GM12873 (cell line): ENCODE data around the gene HS3ST6.

ENCODE experiments used
- CTCF ChIP-seq: IDR thresholded peaks from 2 replicates; pipeline ENCODE4 v1.5.1; 2012; ENCODE audit warnings: low read depth, mild to moderate bottlenecking, moderate library complexity, low read length, control low read depth; ENCODE audit not compliant: insufficient read depth; ENCODE audit errors: missing control alignments

Gene HS3ST6

GRCh38 chr16:1923299-1924034 lies 5.3 kb upstream of the HS3ST6 start:
- TF ChIP-seq CTCF = peak; percentile 48

GRCh38 chr16:1922357-1922756 lies 4.1 kb upstream of the HS3ST6 start:
- no peak for TF ChIP-seq CTCF

- no peak for TF ChIP-seq CTCF
These were observed 2.5 kb upstream of the HS3ST6 start for GRCh38 chr16:1920727-1921171.

GRCh38 chr16:1919327-1919998 lies 1.2 kb upstream of the HS3ST6 start:
- TF ChIP-seq CTCF = no peak

- TF ChIP-seq CTCF = no peak
These were observed 407 bp downstream of the HS3ST6 start for GRCh38 chr16:1917665-1918350.

- TF ChIP-seq CTCF = no peak
These were observed 1.1 kb downstream of the HS3ST6 start for GRCh38 chr16:1917056-1917664.

GRCh38 chr16:1916640-1916990 lies 1.6 kb downstream of the HS3ST6 start:
- TF ChIP-seq CTCF = no peak
